ENCODE results near the gene F2R. TPM values are rescaled to one million over a fixed set of nuclear protein-coding genes. Genes with fewer than 3 reads are reported as not detected.

F2R gene
- total and polyA plus RNA-seq, 3 donors from 2014 or later, result 17.9 to 29.9 (median 28.0) TPM

GRCh38 chr5:76728965-76729364 lies 13.0 kb downstream of the F2R start:
- Histone ChIP-seq H3K9me3 (no peaks in the 10 kb centered on the region), H3K27me3 (no peaks in the 10 kb centered on the region), H3K36me3 (ENCODE audit: low read depth, missing control alignments) (no peaks in the 10 kb centered on the region), H3K27ac (no peak overlapping the region), H3K4me3 (no peak overlapping the region), H3K4me1 (no peaks in the 10 kb centered on the region)
- WGBS, 2 donors, result 72 to 76% methylated on average over 4 of the region's 4 CpGs
- intact Hi-C loops (cut with DNase I; ENCODE audit: low total_unique reads), result no loop called here
- TF ChIP-seq POLR2A (IDR thresholded peaks at IDR 0.05), result no peak
- TF ChIP-seq, protein P1, sequence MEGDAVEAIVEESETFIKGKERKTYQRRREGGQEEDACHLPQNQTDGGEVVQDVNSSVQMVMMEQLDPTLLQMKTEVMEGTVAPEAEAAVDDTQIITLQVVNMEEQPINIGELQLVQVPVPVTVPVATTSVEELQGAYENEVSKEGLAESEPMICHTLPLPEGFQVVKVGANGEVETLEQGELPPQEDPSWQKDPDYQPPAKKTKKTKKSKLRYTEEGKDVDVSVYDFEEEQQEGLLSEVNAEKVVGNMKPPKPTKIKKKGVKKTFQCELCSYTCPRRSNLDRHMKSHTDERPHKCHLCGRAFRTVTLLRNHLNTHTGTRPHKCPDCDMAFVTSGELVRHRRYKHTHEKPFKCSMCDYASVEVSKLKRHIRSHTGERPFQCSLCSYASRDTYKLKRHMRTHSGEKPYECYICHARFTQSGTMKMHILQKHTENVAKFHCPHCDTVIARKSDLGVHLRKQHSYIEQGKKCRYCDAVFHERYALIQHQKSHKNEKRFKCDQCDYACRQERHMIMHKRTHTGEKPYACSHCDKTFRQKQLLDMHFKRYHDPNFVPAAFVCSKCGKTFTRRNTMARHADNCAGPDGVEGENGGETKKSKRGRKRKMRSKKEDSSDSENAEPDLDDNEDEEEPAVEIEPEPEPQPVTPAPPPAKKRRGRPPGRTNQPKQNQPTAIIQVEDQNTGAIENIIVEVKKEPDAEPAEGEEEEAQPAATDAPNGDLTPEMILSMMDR (IDR thresholded peaks at IDR 0.05), result no peak
- DNase-seq, result no peak

GRCh38 chr5:76729373-76730290 lies 13.7 kb downstream of the F2R start:
- no peaks in the 10 kb centered on the region for H3K36me3 ChIP-seq (ENCODE audit: low read depth, missing control alignments)
- no peak overlapping the region for H3K27ac ChIP-seq
- WGBS, 2 donors, result 94 to 95% methylated on average over 5 of the region's 5 CpGs
- intact Hi-C loops (cut with DNase I; ENCODE audit: low total_unique reads), result no loop called here
- H3K4me1 ChIP-seq, result no peaks in the 10 kb centered on the region
- no peaks in the 10 kb centered on the region for H3K9me3 ChIP-seq
- H3K27me3 ChIP-seq, result no peaks in the 10 kb centered on the region
- H3K4me3 ChIP-seq, result no peak overlapping the region
- DNase-seq, result no peak
- TF ChIP-seq, protein P1 (IDR thresholded peaks at IDR 0.05), result no peak
- TF ChIP-seq POLR2A (IDR thresholded peaks at IDR 0.05), result no peak

DNA sequence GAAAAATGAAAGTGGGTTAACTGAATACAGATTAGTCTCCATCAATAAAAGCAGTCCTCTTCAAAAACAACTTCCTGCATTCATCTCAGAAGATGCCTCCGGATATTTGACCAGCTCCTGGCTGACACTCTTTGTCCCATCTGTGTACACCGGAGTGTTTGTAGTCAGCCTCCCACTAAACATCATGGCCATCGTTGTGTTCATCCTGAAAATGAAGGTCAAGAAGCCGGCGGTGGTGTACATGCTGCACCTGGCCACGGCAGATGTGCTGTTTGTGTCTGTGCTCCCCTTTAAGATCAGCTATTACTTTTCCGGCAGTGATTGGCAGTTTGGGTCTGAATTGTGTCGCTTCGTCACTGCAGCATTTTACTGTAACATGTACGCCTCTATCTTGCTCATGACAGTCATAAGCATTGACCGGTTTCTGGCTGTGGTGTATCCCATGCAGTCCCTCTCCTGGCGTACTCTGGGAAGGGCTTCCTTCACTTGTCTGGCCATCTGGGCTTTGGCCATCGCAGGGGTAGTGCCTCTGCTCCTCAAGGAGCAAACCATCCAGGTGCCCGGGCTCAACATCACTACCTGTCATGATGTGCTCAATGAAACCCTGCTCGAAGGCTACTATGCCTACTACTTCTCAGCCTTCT lies 16.6 kb downstream of the F2R start:
- H3K27ac ChIP-seq, result no peak overlapping the region
- intact Hi-C loops (cut with DNase I; ENCODE audit: low total_unique reads), result no loop called here
- WGBS, 2 donors, result 61 to 76% methylated on average over 15 of the region's 15 CpGs

GRCh38 chr5:76733049-76733417 lies 17.1 kb downstream of the F2R start:
- intact Hi-C loops (cut with DNase I; ENCODE audit: low total_unique reads), result no loop called here
- H3K27ac ChIP-seq, result no peak overlapping the region

More for the DNA sequence above, 16.6 kb downstream of the F2R start:
- DNase-seq, result no peak
- H3K4me1 ChIP-seq, result no peaks in the 10 kb centered on the region
- H3K27me3 ChIP-seq, result no peaks in the 10 kb centered on the region
- TF ChIP-seq, protein P1 (IDR thresholded peaks at IDR 0.05), result no peak
- TF ChIP-seq POLR2A (IDR thresholded peaks at IDR 0.05), result no peak
- no peaks in the 10 kb centered on the region for H3K9me3 ChIP-seq
- H3K36me3 ChIP-seq (ENCODE audit: low read depth, missing control alignments), result no peaks in the 10 kb centered on the region
- H3K4me3 ChIP-seq, result no peak overlapping the region

More at GRCh38 chr5:76733049-76733417, 17.1 kb downstream of the F2R start:
- TF ChIP-seq, protein P1 (IDR thresholded peaks at IDR 0.05), result no peak
- no peak for TF ChIP-seq POLR2A (IDR thresholded peaks at IDR 0.05)
- DNase-seq, result no peak
- H3K4me1 ChIP-seq, result no peaks in the 10 kb centered on the region
- no peaks in the 10 kb centered on the region for H3K9me3 ChIP-seq
- WGBS, 2 donors, result 60 to 78% methylated on average over 13 of the region's 13 CpGs
- no peaks in the 10 kb centered on the region for H3K27me3 ChIP-seq
- no peaks in the 10 kb centered on the region for H3K36me3 ChIP-seq (ENCODE audit: low read depth, missing control alignments)
- no peak overlapping the region for H3K4me3 ChIP-seq

Measured in testis (tissue), 3 donors.